HFF-Myc (cell line): Measurements from ENCODE around the gene UPF3B.
"Not testable (repeated sequence)": the region's sequence is repeated elsewhere in the genome, so short reads cannot be mapped to it uniquely, and the experiment has no call there.

Experiments
- DNase-seq: peaks from one replicate; pipeline ENCODE4 v3.0.0-alpha.2; 2011; ENCODE audit warnings: low read depth; ENCODE audit errors: extremely low read depth
- H3K4me3 ChIP-seq: replicated peaks from 2 replicates; pipeline ENCODE4 v1.5.1; 2011; ENCODE audit warnings: low read depth, mild to moderate bottlenecking, control low read depth, low read length
- CTCF ChIP-seq: IDR thresholded peaks from 2 replicates; pipeline ENCODE4 v1.5.1; 2012; ENCODE audit warnings: mild to moderate bottlenecking, low read depth, low read length, control low read depth; ENCODE audit errors: missing control alignments

The UPF3B gene

GRCh38 chrX:119852382-119853353 is at the start of gene UPF3B:
TSS of gene UPF3B (minus strand) at chrX:119852963. CDS start at chrX:119852928, 35 bp downstream.
- peak; percentile 87 for DNase-seq
- peak within 1 kb of the TSS; percentile 75 for H3K4me3 ChIP-seq
- TF ChIP-seq CTCF = no peak

- no peak overlapping the region for H3K4me3 ChIP-seq
- no peak for DNase-seq
- TF ChIP-seq CTCF = no peak
These were observed 48.2 kb upstream of the UPF3B start for GRCh38 chrX:119900976-119901375.

- no peak overlapping the region for H3K4me3 ChIP-seq
- no peak for TF ChIP-seq CTCF
- no peak for DNase-seq
These were observed 46.4 kb upstream of the UPF3B start for GRCh38 chrX:119899125-119899524.

GRCh38 chrX:119895843-119896326 is 43.1 kb upstream of the UPF3B start, which contains the start of gene AKAP14:
TSS of gene AKAP14 (plus strand) at chrX:119895893. CDS start at chrX:119903224, 7,331 bp downstream.
- DNase-seq = no peak
- TF ChIP-seq CTCF = no peak
- no peak within 1 kb of the TSS for H3K4me3 ChIP-seq

GRCh38 chrX:119891961-119892692 is 39.4 kb upstream of the UPF3B start:
- not testable (repeated sequence) for DNase-seq, H3K4me3 ChIP-seq

GRCh38 chrX:119890626-119891025 is 37.9 kb upstream of the UPF3B start:
- not testable (repeated sequence) for DNase-seq, H3K4me3 ChIP-seq

- peak; percentile 66 for TF ChIP-seq CTCF
- no peak for DNase-seq
- peak overlapping the region; percentile 28 for H3K4me3 ChIP-seq
These were observed 35.1 kb upstream of the UPF3B start for GRCh38 chrX:119887721-119888425.
